ENCODE data around the gene TM9SF3.
A peak's percentile ranks its signal among the peaks of the same experiment; 100 is the strongest.

The TM9SF3 gene

GRCh38 chr10:96613576-96613975 is 26.8 kb upstream of the TM9SF3 start:
- Histone ChIP-seq H2BK12ac (ENCODE audit: low read length) (no peak overlapping the region), H3K18ac (ENCODE audit: low read length) (no peak overlapping the region)
- no CpG with 5 or more reads among the region's 3 CpGs for WGBS (ENCODE audit: extremely low coverage, insufficient coverage, insufficient read length)

DNA sequence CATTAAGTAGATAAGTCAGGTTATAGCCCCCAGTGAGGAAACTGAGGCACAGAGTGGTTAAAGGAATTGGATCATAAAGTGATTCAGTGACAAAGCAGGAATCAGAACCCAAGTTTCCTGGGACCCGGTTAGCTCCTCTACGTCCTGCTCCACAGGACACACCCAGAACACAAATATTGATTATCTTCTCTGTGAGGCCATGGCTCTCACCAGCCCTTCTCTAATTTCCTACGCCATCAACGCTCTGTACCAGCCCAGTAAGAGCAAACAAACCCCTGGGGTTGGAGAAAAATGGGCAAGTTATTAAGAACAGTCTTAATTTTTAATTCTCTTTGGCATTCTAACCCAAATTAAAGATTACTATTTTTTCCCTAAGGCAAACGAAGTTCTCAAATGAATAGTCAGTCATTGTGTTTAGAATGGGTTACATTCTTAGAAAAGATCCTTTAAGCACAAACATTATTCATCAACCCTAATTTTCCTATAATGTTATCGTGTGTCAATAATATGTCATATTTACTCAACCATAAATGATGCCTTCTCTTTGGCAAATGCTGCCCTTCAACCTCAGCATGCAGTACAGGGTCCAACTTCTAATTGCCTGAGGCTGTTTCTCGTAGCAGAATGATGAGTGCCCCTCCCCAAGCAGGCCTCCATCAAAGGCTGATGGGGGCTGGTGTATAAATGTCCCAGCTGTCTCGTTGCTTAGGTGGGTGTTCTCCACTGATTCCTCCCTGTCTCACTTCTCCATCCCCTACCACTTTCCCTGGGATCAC is 25.4 kb upstream of the TM9SF3 start:
- DNase-seq, result no peak
- no peak overlapping the region for H4K8ac ChIP-seq (ENCODE audit: low read depth, low read length)
- no peaks in the 10 kb centered on the region for H3K36me3 ChIP-seq (ENCODE audit: control insufficient read depth in 1 of 2, insufficient read depth in 2 of 2, low read length in 2 of 2)
- H2BK120ac ChIP-seq (ENCODE audit: insufficient read depth, low read length, poor library complexity), result no peak overlapping the region
- H3K27ac ChIP-seq (ENCODE audit: low read depth, low read length), result no peak overlapping the region
- H3K4me3 ChIP-seq (ENCODE audit: low read depth, low read length), result no peak overlapping the region
- H2AK5ac ChIP-seq (ENCODE audit: low read length), result no peak overlapping the region
- H3K9ac ChIP-seq (ENCODE audit: low read length), result no peak overlapping the region
- H2AFZ ChIP-seq (ENCODE audit: insufficient read depth, low read length, poor library complexity), result no peak overlapping the region
- no peaks in the 10 kb centered on the region for H3K79me2 ChIP-seq (ENCODE audit: control insufficient read depth, insufficient read depth, low read length, poor library complexity)
- no peak overlapping the region for H3K18ac ChIP-seq (ENCODE audit: low read length)
- no peaks in the 10 kb centered on the region for H3K27me3 ChIP-seq (ENCODE audit: insufficient read depth, low read length)
- H3K23ac ChIP-seq (ENCODE audit: low read length), result no peak overlapping the region
- peaks cover 2% of the 10 kb centered on the region for H3K79me1 ChIP-seq (ENCODE audit: low read length)
- H4K91ac ChIP-seq (ENCODE audit: low read depth, low read length), result no peak overlapping the region
- no peak overlapping the region for H3K4me2 ChIP-seq (ENCODE audit: low read length)
- no peak overlapping the region for H4K12ac ChIP-seq (ENCODE audit: low read depth, low read length)
- no peak overlapping the region for H2BK12ac ChIP-seq (ENCODE audit: low read length)
- H2BK5ac ChIP-seq (ENCODE audit: low read depth, low read length, poor library complexity), result no peak overlapping the region
- H3K4me1 ChIP-seq (ENCODE audit: control insufficient read depth in 1 of 2, insufficient read depth in 2 of 2, low read length in 2 of 2), result peaks cover 0 to 3% of the 10 kb centered on the region in 2 experiments
- no peak overlapping the region for H3K14ac ChIP-seq (ENCODE audit: low read length)
- no peaks in the 10 kb centered on the region for H3K9me3 ChIP-seq (ENCODE audit: insufficient read depth, low read depth, low read length)
- no peak overlapping the region for H3K4ac ChIP-seq (ENCODE audit: low read depth, low read length)
- WGBS (ENCODE audit: extremely low coverage, insufficient coverage, insufficient read length), result no CpG with 5 or more reads among the region's 8 CpGs

More at GRCh38 chr10:96613576-96613975, 26.8 kb upstream of the TM9SF3 start:
- peak overlapping the region; percentile 13 for H2BK5ac ChIP-seq (ENCODE audit: low read depth, low read length, poor library complexity)
- H3K14ac ChIP-seq (ENCODE audit: low read length), result no peak overlapping the region
- DNase-seq, result no peak
- H4K12ac ChIP-seq (ENCODE audit: low read depth, low read length), result no peak overlapping the region
- no peak overlapping the region for H3K9ac ChIP-seq (ENCODE audit: low read length)
- H3K79me1 ChIP-seq (ENCODE audit: low read length), result peaks cover 2% of the 10 kb centered on the region
- H3K4me3 ChIP-seq (ENCODE audit: low read depth, low read length), result no peak overlapping the region
- H3K79me2 ChIP-seq (ENCODE audit: control insufficient read depth, insufficient read depth, low read length, poor library complexity), result no peaks in the 10 kb centered on the region
- peak overlapping the region; percentile 8 for H3K27ac ChIP-seq (ENCODE audit: low read depth, low read length)
- no peak overlapping the region for H4K8ac ChIP-seq (ENCODE audit: low read depth, low read length)
- H3K36me3 ChIP-seq (ENCODE audit: control insufficient read depth in 1 of 2, insufficient read depth in 2 of 2, low read length in 2 of 2), result no peaks in the 10 kb centered on the region
- peak overlapping the region; percentile 49 for H4K91ac ChIP-seq (ENCODE audit: low read depth, low read length)
- H3K9me3 ChIP-seq (ENCODE audit: insufficient read depth, low read depth, low read length), result no peaks in the 10 kb centered on the region
- H3K27me3 ChIP-seq (ENCODE audit: insufficient read depth, low read length), result no peaks in the 10 kb centered on the region
- no peak overlapping the region for H2AK5ac ChIP-seq (ENCODE audit: low read length)
- H2BK120ac ChIP-seq (ENCODE audit: insufficient read depth, low read length, poor library complexity), result no peak overlapping the region
- peaks cover 0 to 3% of the 10 kb centered on the region in 2 experiments for H3K4me1 ChIP-seq (ENCODE audit: control insufficient read depth in 1 of 2, insufficient read depth in 2 of 2, low read length in 2 of 2)
- H2AFZ ChIP-seq (ENCODE audit: insufficient read depth, low read length, poor library complexity), result no peak overlapping the region
- H3K4me2 ChIP-seq (ENCODE audit: low read length), result no peak overlapping the region
- H3K23ac ChIP-seq (ENCODE audit: low read length), result no peak overlapping the region
- no peak overlapping the region for H3K4ac ChIP-seq (ENCODE audit: low read depth, low read length)

DNA sequence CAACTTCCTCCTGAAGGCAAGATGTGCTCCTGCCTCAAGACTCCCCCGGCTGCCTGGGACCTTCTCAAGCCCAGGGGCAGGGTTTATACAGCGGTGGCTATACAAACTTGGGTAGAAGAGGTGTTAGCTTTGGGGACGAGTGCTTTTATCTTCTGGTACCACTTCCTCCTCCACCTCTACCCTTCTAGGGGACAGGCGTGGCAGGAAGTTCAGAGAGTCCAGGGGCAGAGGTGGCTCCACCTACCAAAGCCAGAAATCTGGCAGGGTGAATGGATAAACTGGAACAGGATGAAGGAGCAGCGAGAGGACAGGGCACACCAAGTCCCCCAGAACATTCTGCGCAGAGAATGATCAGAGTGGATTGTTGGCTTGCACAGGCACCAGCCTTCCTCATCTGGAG is 24.0 kb upstream of the TM9SF3 start:
- Histone ChIP-seq H2BK120ac (ENCODE audit: insufficient read depth, low read length, poor library complexity) (no peak overlapping the region), H3K4ac (ENCODE audit: low read depth, low read length) (no peak overlapping the region), H3K36me3 (ENCODE audit: control insufficient read depth in 1 of 2, insufficient read depth in 2 of 2, low read length in 2 of 2) (no peaks in the 10 kb centered on the region), H3K4me1 (ENCODE audit: control insufficient read depth in 1 of 2, insufficient read depth in 2 of 2, low read length in 2 of 2) (peaks cover 4 to 9% of the 10 kb centered on the region in 2 experiments), H3K79me1 (ENCODE audit: low read length) (peaks cover 2% of the 10 kb centered on the region), H3K9me3 (ENCODE audit: insufficient read depth, low read depth, low read length) (no peaks in the 10 kb centered on the region), H4K12ac (ENCODE audit: low read depth, low read length) (no peak overlapping the region), H2AFZ (ENCODE audit: insufficient read depth, low read length, poor library complexity) (no peak overlapping the region), H3K79me2 (ENCODE audit: control insufficient read depth, insufficient read depth, low read length, poor library complexity) (no peaks in the 10 kb centered on the region), H4K8ac (ENCODE audit: low read depth, low read length) (no peak overlapping the region), H2BK5ac (ENCODE audit: low read depth, low read length, poor library complexity) (no peak overlapping the region), H3K23ac (ENCODE audit: low read length) (no peak overlapping the region), H3K4me2 (ENCODE audit: low read length) (no peak overlapping the region), H4K91ac (ENCODE audit: low read depth, low read length) (no peak overlapping the region), H3K27me3 (ENCODE audit: insufficient read depth, low read length) (no peaks in the 10 kb centered on the region), H2BK12ac (ENCODE audit: low read length) (no peak overlapping the region), H3K4me3 (ENCODE audit: low read depth, low read length) (no peak overlapping the region), H3K9ac (ENCODE audit: low read length) (no peak overlapping the region), H3K14ac (ENCODE audit: low read length) (no peak overlapping the region), H3K27ac (ENCODE audit: low read depth, low read length) (no peak overlapping the region), H2AK5ac (ENCODE audit: low read length) (no peak overlapping the region), H3K18ac (ENCODE audit: low read length) (no peak overlapping the region)
- WGBS (ENCODE audit: extremely low coverage, insufficient coverage, insufficient read length), result no CpG with 5 or more reads among the region's 6 CpGs
- no peak for DNase-seq

DNA sequence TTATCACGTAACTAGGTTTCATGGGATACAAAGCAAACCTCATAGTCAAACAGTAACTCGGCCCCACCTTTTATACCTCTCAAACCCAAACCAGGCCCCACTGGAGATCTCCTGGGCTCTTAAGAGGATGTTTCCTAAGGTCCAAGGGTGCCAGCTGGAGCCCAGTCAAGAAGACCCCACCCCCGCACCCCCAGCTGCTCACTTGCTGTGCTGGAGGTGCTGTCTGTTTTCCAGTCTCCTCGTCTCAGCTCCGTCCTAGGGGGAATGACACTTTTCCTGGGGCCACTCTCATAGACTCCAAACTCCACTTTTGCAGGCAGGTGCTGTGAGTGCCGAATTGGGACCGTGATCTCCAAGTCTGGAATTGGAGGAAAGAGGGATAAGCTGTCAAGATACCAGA is 22.7 kb upstream of the TM9SF3 start:
- no peaks in the 10 kb centered on the region for H3K9me3 ChIP-seq (ENCODE audit: insufficient read depth, low read depth, low read length)
- no peak overlapping the region for H2AFZ ChIP-seq (ENCODE audit: insufficient read depth, low read length, poor library complexity)
- H3K36me3 ChIP-seq (ENCODE audit: control insufficient read depth in 1 of 2, insufficient read depth in 2 of 2, low read length in 2 of 2), result no peaks in the 10 kb centered on the region
- no peak overlapping the region for H4K8ac ChIP-seq (ENCODE audit: low read depth, low read length)
- peaks cover 2% of the 10 kb centered on the region for H3K79me1 ChIP-seq (ENCODE audit: low read length)
- H3K4me1 ChIP-seq (ENCODE audit: control insufficient read depth in 1 of 2, insufficient read depth in 2 of 2, low read length in 2 of 2), result peaks cover 4 to 9% of the 10 kb centered on the region in 2 experiments
- no peak overlapping the region for H3K4me3 ChIP-seq (ENCODE audit: low read depth, low read length)
- no peak overlapping the region for H3K23ac ChIP-seq (ENCODE audit: low read length)
- no CpG with 5 or more reads among the region's 7 CpGs for WGBS (ENCODE audit: extremely low coverage, insufficient coverage, insufficient read length)
- H3K4me2 ChIP-seq (ENCODE audit: low read length), result no peak overlapping the region
- H2BK120ac ChIP-seq (ENCODE audit: insufficient read depth, low read length, poor library complexity), result no peak overlapping the region
- H2AK5ac ChIP-seq (ENCODE audit: low read length), result no peak overlapping the region
- no peak overlapping the region for H3K27ac ChIP-seq (ENCODE audit: low read depth, low read length)
- no peak for DNase-seq
- H4K12ac ChIP-seq (ENCODE audit: low read depth, low read length), result no peak overlapping the region
- no peaks in the 10 kb centered on the region for H3K79me2 ChIP-seq (ENCODE audit: control insufficient read depth, insufficient read depth, low read length, poor library complexity)
- no peak overlapping the region for H3K4ac ChIP-seq (ENCODE audit: low read depth, low read length)
- H2BK12ac ChIP-seq (ENCODE audit: low read length), result no peak overlapping the region
- no peaks in the 10 kb centered on the region for H3K27me3 ChIP-seq (ENCODE audit: insufficient read depth, low read length)
- H2BK5ac ChIP-seq (ENCODE audit: low read depth, low read length, poor library complexity), result no peak overlapping the region
- no peak overlapping the region for H3K18ac ChIP-seq (ENCODE audit: low read length)
- H3K9ac ChIP-seq (ENCODE audit: low read length), result no peak overlapping the region
- no peak overlapping the region for H4K91ac ChIP-seq (ENCODE audit: low read depth, low read length)
- no peak overlapping the region for H3K14ac ChIP-seq (ENCODE audit: low read length)
